ENCODE measurements around the gene ZBTB42. TPM values are rescaled to one million over a fixed set of nuclear protein-coding genes. Genes with fewer than 3 reads are reported as not detected.

The ZBTB42 gene
- polyA plus RNA-seq, 1 donor (not counting 4 experiments of a cell fraction or from before 2014, with no cell fraction given), result 0.50 TPM

DNA sequence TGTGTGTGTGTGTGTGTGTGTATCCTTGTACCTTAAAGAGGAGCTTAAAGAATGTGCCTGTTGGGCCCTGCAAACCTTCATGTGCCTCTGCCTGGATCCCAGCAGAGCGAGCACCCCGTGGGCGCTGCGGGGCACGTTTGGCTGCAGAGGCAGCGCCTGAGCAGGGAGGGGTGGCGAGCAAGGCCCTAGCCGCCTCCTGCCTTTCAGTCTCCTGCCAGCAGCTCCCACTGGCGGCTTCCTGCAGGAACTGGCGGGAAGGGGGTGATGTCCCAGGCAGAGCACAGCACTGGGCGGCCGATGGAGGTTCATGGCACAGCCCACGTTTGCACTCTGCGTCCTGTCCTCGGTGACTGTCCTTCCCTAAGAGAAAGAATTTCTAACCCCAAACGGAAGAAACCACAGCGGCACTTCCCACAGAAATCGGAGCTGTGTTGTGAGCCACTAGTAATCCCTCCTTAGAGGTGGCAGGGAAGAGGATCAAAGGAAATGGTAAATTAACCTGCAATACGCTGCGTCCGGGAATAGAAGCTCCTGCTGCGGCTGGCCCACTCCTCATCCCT lies 19.8 kb downstream of the ZBTB42 start:
- Histone ChIP-seq H4K20me1 (ENCODE audit: control insufficient read depth, extremely low read depth, insufficient read depth, low read length) (no peaks in the 10 kb centered on the region), H3K9me3 (ENCODE audit: control insufficient read depth, low read depth, low read length) (no peaks in the 10 kb centered on the region), H3K27ac (ENCODE audit: control insufficient read depth, insufficient read depth, low read length) (no peak overlapping the region), H3K4me3 (ENCODE audit: control insufficient read depth in 2 of 3, extremely low read depth in 1 of 3, insufficient read depth in 2 of 3, low read depth in 1 of 3, low read length in 3 of 3) (no peak overlapping the region), H3K9ac (ENCODE audit: control insufficient read depth, extremely low read depth, insufficient read depth, low read length) (no peak overlapping the region), H3K79me2 (ENCODE audit: control insufficient read depth, insufficient read depth, low read length) (peaks cover 2% of the 10 kb centered on the region), H3K36me3 (ENCODE audit: control insufficient read depth in 2 of 2, extremely low read depth in 1 of 2, insufficient read depth in 2 of 2, low read length in 2 of 2) (no peaks in the 10 kb centered on the region), H3K4me2 (ENCODE audit: control insufficient read depth, extremely low read depth, insufficient read depth, low read depth, low read length) (no peak overlapping the region), H3K9me1 (ENCODE audit: control insufficient read depth, extremely low read depth, insufficient read depth, low read length) (no peaks in the 10 kb centered on the region), H3K27me3 (ENCODE audit: control insufficient read depth, extremely low read depth, insufficient read depth, low read length) (no peaks in the 10 kb centered on the region), H3K4me1 (ENCODE audit: control insufficient read depth, extremely low read depth, insufficient read depth, low read length) (peaks cover 13% of the 10 kb centered on the region), H2AFZ (ENCODE audit: control insufficient read depth, low read length) (peak overlapping the region; percentile 33)
- no peak for DNase-seq (ENCODE audit: low read depth, low spot score)
- dilution Hi-C loops (cut with MboI; ENCODE audit: extremely low pct_ligation_motif_present, low sequenced_read_pairs), result loop anchor here (10.0 kb wide), 1 partner anchor 66 kb away; the partner anchor contains the start of gene SIVA1
- peak; percentile 41 for FAIRE-seq
- TF ChIP-seq EZH2 (IDR thresholded peaks at IDR 0.05; ENCODE audit: low read length), result no peak
- TF ChIP-seq, protein P1, sequence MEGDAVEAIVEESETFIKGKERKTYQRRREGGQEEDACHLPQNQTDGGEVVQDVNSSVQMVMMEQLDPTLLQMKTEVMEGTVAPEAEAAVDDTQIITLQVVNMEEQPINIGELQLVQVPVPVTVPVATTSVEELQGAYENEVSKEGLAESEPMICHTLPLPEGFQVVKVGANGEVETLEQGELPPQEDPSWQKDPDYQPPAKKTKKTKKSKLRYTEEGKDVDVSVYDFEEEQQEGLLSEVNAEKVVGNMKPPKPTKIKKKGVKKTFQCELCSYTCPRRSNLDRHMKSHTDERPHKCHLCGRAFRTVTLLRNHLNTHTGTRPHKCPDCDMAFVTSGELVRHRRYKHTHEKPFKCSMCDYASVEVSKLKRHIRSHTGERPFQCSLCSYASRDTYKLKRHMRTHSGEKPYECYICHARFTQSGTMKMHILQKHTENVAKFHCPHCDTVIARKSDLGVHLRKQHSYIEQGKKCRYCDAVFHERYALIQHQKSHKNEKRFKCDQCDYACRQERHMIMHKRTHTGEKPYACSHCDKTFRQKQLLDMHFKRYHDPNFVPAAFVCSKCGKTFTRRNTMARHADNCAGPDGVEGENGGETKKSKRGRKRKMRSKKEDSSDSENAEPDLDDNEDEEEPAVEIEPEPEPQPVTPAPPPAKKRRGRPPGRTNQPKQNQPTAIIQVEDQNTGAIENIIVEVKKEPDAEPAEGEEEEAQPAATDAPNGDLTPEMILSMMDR (optimal IDR thresholded peaks at IDR 0.05 in 1 of 3, IDR thresholded peaks at IDR 0.05 in 1 of 3, conservative IDR thresholded peaks at IDR 0.05 in 1 of 3; ENCODE audit: extremely low read depth in 1 of 3, insufficient read depth in 2 of 3, low read length in 3 of 3), result peak; percentile 48 to 80 (median 75)

DNA sequence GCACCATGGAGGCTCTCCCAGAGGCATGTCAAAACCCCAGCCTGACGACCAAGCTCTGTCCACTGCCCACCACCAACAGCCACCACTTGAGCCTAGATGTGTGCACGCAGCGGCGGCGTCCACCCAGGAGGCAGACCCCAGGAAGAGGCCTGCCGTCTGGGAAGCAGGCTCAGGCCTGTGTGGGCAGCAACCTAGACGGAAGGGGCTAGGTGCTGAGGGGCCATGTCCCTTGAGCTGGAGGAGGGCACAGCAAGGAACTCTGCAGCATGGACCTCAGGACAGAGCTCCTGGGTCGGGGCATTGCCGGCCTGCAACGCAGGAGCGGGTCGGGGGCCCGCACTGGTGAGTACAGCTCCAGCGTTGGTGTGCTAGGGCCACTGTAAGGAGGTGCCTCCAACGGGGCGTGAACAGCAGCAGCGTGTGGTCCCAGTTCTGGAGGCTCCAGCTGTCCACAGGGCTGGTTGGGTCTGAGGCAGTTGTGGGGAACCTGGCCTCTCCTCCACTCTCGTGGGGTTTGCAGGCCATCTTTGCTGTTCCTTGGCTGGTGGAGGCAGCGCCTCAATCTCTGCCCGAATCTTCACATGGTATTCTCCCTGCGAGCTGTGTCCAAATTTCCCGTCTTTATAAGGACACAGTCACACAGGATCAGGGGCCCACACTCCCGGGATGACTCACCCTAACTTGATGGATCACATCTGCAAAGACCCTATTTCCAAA lies 20.5 kb downstream of the ZBTB42 start:
- Histone ChIP-seq H3K9me3 (ENCODE audit: control insufficient read depth, low read depth, low read length) (no peaks in the 10 kb centered on the region), H3K4me3 (ENCODE audit: control insufficient read depth in 2 of 3, extremely low read depth in 1 of 3, insufficient read depth in 2 of 3, low read depth in 1 of 3, low read length in 3 of 3) (no peak overlapping the region), H3K9me1 (ENCODE audit: control insufficient read depth, extremely low read depth, insufficient read depth, low read length) (no peaks in the 10 kb centered on the region), H3K27me3 (ENCODE audit: control insufficient read depth, extremely low read depth, insufficient read depth, low read length) (no peaks in the 10 kb centered on the region), H4K20me1 (ENCODE audit: control insufficient read depth, extremely low read depth, insufficient read depth, low read length) (no peaks in the 10 kb centered on the region), H3K4me2 (ENCODE audit: control insufficient read depth, extremely low read depth, insufficient read depth, low read depth, low read length) (no peak overlapping the region), H3K27ac (ENCODE audit: control insufficient read depth, insufficient read depth, low read length) (no peak overlapping the region), H3K79me2 (ENCODE audit: control insufficient read depth, insufficient read depth, low read length) (peaks cover 1% of the 10 kb centered on the region), H3K36me3 (ENCODE audit: control insufficient read depth in 2 of 2, extremely low read depth in 1 of 2, insufficient read depth in 2 of 2, low read length in 2 of 2) (no peaks in the 10 kb centered on the region), H3K4me1 (ENCODE audit: control insufficient read depth, extremely low read depth, insufficient read depth, low read length) (peaks cover 15% of the 10 kb centered on the region), H3K9ac (ENCODE audit: control insufficient read depth, extremely low read depth, insufficient read depth, low read length) (no peak overlapping the region), H2AFZ (ENCODE audit: control insufficient read depth, low read length) (no peak overlapping the region)
- dilution Hi-C loops (cut with MboI; ENCODE audit: extremely low pct_ligation_motif_present, low sequenced_read_pairs), result loop anchor here (10.0 kb wide), 1 partner anchor 67 kb away; the partner anchor contains the start of gene SIVA1
- FAIRE-seq (no peak), DNase-seq (ENCODE audit: low read depth, low spot score) (no peak)
- TF ChIP-seq, protein P1 (optimal IDR thresholded peaks at IDR 0.05 in 1 of 3, IDR thresholded peaks at IDR 0.05 in 1 of 3, conservative IDR thresholded peaks at IDR 0.05 in 1 of 3; ENCODE audit: extremely low read depth in 1 of 3, insufficient read depth in 2 of 3, low read length in 3 of 3), result no peak
- TF ChIP-seq EZH2 (IDR thresholded peaks at IDR 0.05; ENCODE audit: low read length), result no peak
